HG03354 (cell line): ENCODE data around the gene PABPC1L.

Experiments
- ATAC-seq: cut with Tn5 transposase; IDR thresholded peaks from one replicate; pipeline ENCODE4 v1.9.1; 2021; ENCODE audit warnings: mild to moderate bottlenecking; ENCODE audit not compliant: unreplicated experiment, poor library complexity, severe bottlenecking

PABPC1L gene

GRCh38 chr20:44897133-44897532 lies 12.7 kb upstream of the PABPC1L start:
- no peak for ATAC-seq

- ATAC-seq, result no peak
Measured at GRCh38 chr20:44900231-44900854, 9.5 kb upstream of the PABPC1L start.

- no peak for ATAC-seq
Measured at GRCh38 chr20:44901974-44902373, 7.9 kb upstream of the PABPC1L start.

GRCh38 chr20:44904377-44904776 lies 5.5 kb upstream of the PABPC1L start:
- no peak for ATAC-seq

GRCh38 chr20:44908987-44909871 lies 631 bp upstream of the PABPC1L start:
- no peak for ATAC-seq

- no peak for ATAC-seq
Measured at GRCh38 chr20:44910690-44911262, 916 bp downstream of the PABPC1L start.

GRCh38 chr20:44911264-44911921 lies 1.5 kb downstream of the PABPC1L start:
- ATAC-seq, result no peak

- no peak for ATAC-seq
Measured at GRCh38 chr20:44912189-44912588, 2.3 kb downstream of the PABPC1L start.

GRCh38 chr20:44914924-44915323 lies 5.1 kb downstream of the PABPC1L start:
- ATAC-seq, result no peak

GRCh38 chr20:44916586-44916985 lies 6.7 kb downstream of the PABPC1L start:
- no peak for ATAC-seq

GRCh38 chr20:44917399-44917798 lies 7.5 kb downstream of the PABPC1L start:
- ATAC-seq, result no peak

- no peak for ATAC-seq
Measured at GRCh38 chr20:44918342-44918741, 8.5 kb downstream of the PABPC1L start.

GRCh38 chr20:44918761-44919160 lies 8.9 kb downstream of the PABPC1L start:
- no peak for ATAC-seq

- no peak for ATAC-seq
Measured at GRCh38 chr20:44921447-44921846, 11.6 kb downstream of the PABPC1L start.

- ATAC-seq, result no peak
Measured at GRCh38 chr20:44924541-44924940, 14.7 kb downstream of the PABPC1L start.

GRCh38 chr20:44928595-44928994 lies 18.7 kb downstream of the PABPC1L start:
- ATAC-seq, result no peak

- ATAC-seq, result no peak
Measured at GRCh38 chr20:44930517-44931168, 20.8 kb downstream of the PABPC1L start.

GRCh38 chr20:44931911-44932310 lies 22.1 kb downstream of the PABPC1L start:
- ATAC-seq, result no peak

- no peak for ATAC-seq
Measured at GRCh38 chr20:44932916-44933315, 23.1 kb downstream of the PABPC1L start.

- no peak for ATAC-seq
Measured at GRCh38 chr20:44936510-44936909, 26.6 kb downstream of the PABPC1L start.
